HL-60 (cell line): ENCODE data around the gene LACC1.

Experiments
- DNase-seq, 2 experiments: peaks; one replicate each; pipeline ENCODE4 v3.0.0-alpha.2; 2010 to 2020; ENCODE audit warnings: low read depth in 1 of 2, low spot score in 1 of 2
- H3K27ac ChIP-seq: fragments of 250-450 bp; sonication (Bioruptor Pico); replicated peaks from 2 replicates; pipeline ENCODE4 v1.5.1; 2020; ENCODE audit warnings: mild to moderate bottlenecking, moderate library complexity
- H3K27me3 ChIP-seq: fragments of 250-450 bp; sonication (Bioruptor Pico); 2 replicates; pipeline ENCODE4 v1.5.1; 2021; ENCODE audit warnings: mild to moderate bottlenecking, moderate library complexity; ENCODE audit not compliant: insufficient read depth, poor library complexity, severe bottlenecking
- H3K4me3 ChIP-seq: replicated peaks from 2 replicates; pipeline ENCODE4 v1.5.1; 2011; ENCODE audit warnings: mild to moderate bottlenecking, control low read depth, low read length; ENCODE audit not compliant: insufficient read depth
- GABPA ChIP-seq: IDR thresholded peaks from 2 replicates; pipeline ENCODE4 v1.6.1; 2012; ENCODE audit warnings: low read depth
- POLR2AphosphoS5 ChIP-seq: IDR thresholded peaks from 2 replicates; pipeline ENCODE4 v1.6.1; 2012; ENCODE audit warnings: low read depth
- SPI1 ChIP-seq: IDR thresholded peaks from 2 replicates; pipeline ENCODE4 v1.6.1; 2012; ENCODE audit warnings: low read depth, mild to moderate bottlenecking, borderline replicate concordance
- TF ChIP-seq, protein P1 (sequence below): IDR thresholded peaks from 2 replicates; pipeline ENCODE4 v1.6.1; 2012; ENCODE audit warnings: low read depth; ENCODE audit not compliant: insufficient replicate concordance
- TF ChIP-seq, protein P2 (sequence below): IDR thresholded peaks from one replicate; pipeline ENCODE4 v1.5.1; 2011; ENCODE audit warnings: low read length, control low read depth, inconsistent platforms; ENCODE audit not compliant: insufficient read depth

LACC1 gene

DNA sequence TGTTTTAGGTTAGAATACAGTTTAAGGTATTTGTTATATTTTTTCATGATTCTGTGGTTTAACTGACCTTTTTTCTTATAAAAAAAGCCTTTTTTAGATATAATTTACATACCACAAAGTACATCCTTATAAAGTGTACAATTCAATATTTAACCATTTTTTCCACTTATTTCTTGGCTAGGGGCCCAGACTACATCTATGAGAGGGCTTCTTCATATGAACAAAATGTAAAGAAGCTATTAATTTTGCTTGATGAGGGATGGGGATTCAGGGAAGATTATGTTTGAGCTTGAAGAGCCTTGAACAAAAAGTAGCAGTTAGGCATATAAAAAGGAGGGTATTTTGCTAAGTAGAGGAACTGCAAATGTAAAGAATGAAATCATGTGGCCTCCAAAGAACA, 2.4 kb upstream of the LACC1 start:
- no peak overlapping the region for H3K27ac ChIP-seq

GRCh38 chr13:43877766-43878165, 1.9 kb upstream of the LACC1 start:
- TF ChIP-seq GABPA, result no peak
- no peak for TF ChIP-seq SPI1
- TF ChIP-seq, protein P1, sequence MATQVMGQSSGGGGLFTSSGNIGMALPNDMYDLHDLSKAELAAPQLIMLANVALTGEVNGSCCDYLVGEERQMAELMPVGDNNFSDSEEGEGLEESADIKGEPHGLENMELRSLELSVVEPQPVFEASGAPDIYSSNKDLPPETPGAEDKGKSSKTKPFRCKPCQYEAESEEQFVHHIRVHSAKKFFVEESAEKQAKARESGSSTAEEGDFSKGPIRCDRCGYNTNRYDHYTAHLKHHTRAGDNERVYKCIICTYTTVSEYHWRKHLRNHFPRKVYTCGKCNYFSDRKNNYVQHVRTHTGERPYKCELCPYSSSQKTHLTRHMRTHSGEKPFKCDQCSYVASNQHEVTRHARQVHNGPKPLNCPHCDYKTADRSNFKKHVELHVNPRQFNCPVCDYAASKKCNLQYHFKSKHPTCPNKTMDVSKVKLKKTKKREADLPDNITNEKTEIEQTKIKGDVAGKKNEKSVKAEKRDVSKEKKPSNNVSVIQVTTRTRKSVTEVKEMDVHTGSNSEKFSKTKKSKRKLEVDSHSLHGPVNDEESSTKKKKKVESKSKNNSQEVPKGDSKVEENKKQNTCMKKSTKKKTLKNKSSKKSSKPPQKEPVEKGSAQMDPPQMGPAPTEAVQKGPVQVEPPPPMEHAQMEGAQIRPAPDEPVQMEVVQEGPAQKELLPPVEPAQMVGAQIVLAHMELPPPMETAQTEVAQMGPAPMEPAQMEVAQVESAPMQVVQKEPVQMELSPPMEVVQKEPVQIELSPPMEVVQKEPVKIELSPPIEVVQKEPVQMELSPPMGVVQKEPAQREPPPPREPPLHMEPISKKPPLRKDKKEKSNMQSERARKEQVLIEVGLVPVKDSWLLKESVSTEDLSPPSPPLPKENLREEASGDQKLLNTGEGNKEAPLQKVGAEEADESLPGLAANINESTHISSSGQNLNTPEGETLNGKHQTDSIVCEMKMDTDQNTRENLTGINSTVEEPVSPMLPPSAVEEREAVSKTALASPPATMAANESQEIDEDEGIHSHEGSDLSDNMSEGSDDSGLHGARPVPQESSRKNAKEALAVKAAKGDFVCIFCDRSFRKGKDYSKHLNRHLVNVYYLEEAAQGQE, result no peak
- TF ChIP-seq, protein P2, sequence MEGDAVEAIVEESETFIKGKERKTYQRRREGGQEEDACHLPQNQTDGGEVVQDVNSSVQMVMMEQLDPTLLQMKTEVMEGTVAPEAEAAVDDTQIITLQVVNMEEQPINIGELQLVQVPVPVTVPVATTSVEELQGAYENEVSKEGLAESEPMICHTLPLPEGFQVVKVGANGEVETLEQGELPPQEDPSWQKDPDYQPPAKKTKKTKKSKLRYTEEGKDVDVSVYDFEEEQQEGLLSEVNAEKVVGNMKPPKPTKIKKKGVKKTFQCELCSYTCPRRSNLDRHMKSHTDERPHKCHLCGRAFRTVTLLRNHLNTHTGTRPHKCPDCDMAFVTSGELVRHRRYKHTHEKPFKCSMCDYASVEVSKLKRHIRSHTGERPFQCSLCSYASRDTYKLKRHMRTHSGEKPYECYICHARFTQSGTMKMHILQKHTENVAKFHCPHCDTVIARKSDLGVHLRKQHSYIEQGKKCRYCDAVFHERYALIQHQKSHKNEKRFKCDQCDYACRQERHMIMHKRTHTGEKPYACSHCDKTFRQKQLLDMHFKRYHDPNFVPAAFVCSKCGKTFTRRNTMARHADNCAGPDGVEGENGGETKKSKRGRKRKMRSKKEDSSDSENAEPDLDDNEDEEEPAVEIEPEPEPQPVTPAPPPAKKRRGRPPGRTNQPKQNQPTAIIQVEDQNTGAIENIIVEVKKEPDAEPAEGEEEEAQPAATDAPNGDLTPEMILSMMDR, result no peak
- no peak for TF ChIP-seq POLR2AphosphoS5
- Histone ChIP-seq H3K27me3 (no peaks in the 10 kb centered on the region), H3K27ac (no peak overlapping the region), H3K4me3 (no peak overlapping the region)
- no peak for DNase-seq

More for the DNA sequence above, 2.4 kb upstream of the LACC1 start:
- Histone ChIP-seq H3K27me3 (no peaks in the 10 kb centered on the region), H3K4me3 (no peak overlapping the region)
- DNase-seq, result no peak
- TF ChIP-seq, protein P1, result no peak
- no peak for TF ChIP-seq GABPA
- TF ChIP-seq POLR2AphosphoS5, result no peak
- TF ChIP-seq, protein P2, result no peak
- no peak for TF ChIP-seq SPI1

DNA sequence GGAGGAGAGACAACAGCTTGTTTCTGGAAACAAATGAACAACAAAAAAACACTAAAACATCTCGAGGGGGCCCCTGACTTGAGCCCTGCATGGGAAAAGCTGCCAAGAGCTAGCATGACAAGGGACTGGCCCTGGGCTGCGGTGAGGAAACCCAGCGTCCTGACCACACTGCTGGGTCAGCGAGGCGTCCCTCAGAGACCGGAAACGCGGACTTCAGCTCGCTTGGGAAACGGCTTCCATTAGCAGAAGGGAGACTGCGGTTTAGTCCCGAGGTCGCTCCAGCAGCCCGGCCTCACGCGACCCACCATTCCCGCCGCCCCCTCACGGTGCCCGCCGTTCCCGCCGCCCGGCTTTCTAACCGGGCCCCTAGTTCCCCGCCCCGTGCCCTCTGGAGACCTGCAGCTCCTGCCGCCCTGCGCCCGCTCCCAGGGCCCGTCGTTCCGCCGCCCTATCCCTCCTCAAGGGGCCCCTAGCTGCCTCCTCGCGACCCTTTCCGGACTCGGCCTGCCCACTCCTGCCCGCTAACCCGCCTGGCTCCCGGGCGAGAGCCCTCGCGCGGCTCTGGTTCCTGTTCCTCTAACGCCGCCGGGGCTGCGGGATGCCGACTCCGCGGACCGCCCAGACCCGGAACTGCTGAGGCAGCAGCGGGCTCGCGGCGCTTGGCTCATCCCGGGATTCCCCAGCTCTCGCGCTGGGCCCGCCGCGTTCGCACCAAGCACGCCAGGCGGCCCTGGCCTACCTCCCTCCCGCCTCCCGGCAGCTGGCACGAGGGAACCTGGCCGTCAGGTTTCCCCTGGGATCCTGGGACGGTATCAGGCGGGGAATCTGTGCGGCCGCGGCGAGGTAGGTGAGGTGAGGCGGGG, 581 bp upstream of the LACC1 start, which contains the start of gene CCDC122:
TSS of gene CCDC122 (minus strand) at position 849 of the 863 bp plus-strand sequence. CDS start 10,364 bp downstream, outside the sequence.
- TF ChIP-seq, protein P1, result peak; percentile 50
- TF ChIP-seq POLR2AphosphoS5, result peak; percentile 62
- no peak for TF ChIP-seq GABPA
- TF ChIP-seq, protein P2, result no peak
- TF ChIP-seq SPI1, result peak; percentile 58; the same call in 1 of the 2 replicates
- Histone ChIP-seq H3K4me3 (peak within 1 kb of the TSS; percentile 56), H3K27me3 (no peaks in the 10 kb centered on the region), H3K27ac (peak within 1 kb of the TSS; percentile 91)
- peak; percentile 54 to 83 for DNase-seq
